ENCODE results near the gene PRB4.

DNA sequence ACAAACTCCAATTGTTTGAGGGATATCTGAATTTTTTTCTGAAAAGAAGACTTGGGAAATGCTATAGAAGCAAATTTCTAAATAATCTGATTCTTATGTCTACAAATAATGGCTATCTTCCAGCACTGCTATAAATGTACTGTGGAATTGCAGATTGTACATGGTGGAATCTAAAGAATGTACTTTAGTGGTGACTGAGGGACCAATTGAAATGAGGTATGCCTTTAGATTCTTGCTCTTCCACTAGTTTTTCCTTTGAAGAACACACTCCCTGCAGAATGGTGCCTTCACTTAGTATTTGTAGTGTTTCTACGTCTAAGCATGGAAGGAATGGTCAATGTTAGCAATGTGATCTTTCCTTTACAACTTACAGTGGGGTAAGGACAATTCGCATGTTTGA is 11.7 kb upstream of the PRB4 start:
- TF ChIP-seq RFX5 (IDR thresholded peaks at IDR 0.05; ENCODE audit: low read depth, low read length): no peak
- no peak for TF ChIP-seq HCFC1 (IDR thresholded peaks at IDR 0.05; ENCODE audit: low read length)
- TF ChIP-seq, protein P1, sequence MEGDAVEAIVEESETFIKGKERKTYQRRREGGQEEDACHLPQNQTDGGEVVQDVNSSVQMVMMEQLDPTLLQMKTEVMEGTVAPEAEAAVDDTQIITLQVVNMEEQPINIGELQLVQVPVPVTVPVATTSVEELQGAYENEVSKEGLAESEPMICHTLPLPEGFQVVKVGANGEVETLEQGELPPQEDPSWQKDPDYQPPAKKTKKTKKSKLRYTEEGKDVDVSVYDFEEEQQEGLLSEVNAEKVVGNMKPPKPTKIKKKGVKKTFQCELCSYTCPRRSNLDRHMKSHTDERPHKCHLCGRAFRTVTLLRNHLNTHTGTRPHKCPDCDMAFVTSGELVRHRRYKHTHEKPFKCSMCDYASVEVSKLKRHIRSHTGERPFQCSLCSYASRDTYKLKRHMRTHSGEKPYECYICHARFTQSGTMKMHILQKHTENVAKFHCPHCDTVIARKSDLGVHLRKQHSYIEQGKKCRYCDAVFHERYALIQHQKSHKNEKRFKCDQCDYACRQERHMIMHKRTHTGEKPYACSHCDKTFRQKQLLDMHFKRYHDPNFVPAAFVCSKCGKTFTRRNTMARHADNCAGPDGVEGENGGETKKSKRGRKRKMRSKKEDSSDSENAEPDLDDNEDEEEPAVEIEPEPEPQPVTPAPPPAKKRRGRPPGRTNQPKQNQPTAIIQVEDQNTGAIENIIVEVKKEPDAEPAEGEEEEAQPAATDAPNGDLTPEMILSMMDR (IDR thresholded peaks at IDR 0.05 in 2 of 3, conservative IDR thresholded peaks at IDR 0.05 in 1 of 3; ENCODE audit: control insufficient read depth in 2 of 3, extremely low read depth in 1 of 3, insufficient read depth in 1 of 3, low read depth in 3 of 3, low read length in 3 of 3): no peak
- TF ChIP-seq BACH1 (IDR thresholded peaks at IDR 0.05; ENCODE audit: borderline replicate concordance): no peak
- no peak for TF ChIP-seq NFYB (IDR thresholded peaks at IDR 0.05; ENCODE audit: insufficient read depth, low read depth, low read length)
